ENCODE measurements around the gene DMD. TPM values are rescaled to one million over a fixed set of nuclear protein-coding genes. Genes with fewer than 3 reads are reported as not detected.
A peak's percentile ranks its signal among the peaks of the same experiment; 100 is the strongest.

Gene DMD
- total and polyA plus RNA-seq, 5 experiments from 2014 or later, result 0.26 to 0.91 TPM; not detected in 3

DNA sequence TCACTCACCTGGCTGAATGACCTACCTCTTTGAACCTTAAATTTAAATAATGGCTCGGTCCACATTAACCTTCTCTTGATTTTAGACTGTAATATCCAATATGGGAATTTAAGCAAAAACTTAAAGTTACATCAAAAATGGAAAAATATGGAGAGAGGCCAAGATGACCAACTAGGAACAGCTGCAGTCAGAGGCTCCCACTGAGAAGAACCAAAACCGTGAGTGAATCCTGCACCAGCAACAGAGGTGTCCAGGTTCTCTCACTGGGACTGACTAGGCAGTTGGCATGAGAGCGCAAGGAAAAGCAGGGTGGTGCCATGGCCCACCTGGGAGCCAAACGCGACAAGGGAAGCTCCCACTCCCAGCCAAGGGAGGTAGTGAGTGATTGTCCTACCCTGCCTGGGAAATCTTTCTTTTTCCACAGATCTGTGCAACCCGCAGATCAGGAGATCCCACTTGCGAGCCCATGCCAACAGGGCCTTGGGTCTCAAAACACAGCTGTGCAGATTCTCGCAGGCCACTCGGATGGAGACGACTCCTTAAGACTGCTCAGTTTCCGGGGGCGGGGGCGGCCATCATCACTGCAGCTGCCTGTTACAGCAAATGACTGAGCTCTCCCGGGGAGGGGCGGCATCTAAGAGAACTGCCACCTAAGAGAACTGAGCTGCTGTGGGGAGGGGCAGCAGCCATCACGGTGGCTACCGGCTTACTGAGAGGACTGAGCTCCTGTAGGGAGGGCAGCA is 343.4 kb downstream of the DMD start:
- H3K27ac Mint-ChIP-seq, result no peak overlapping the region
- H3K4me1 Mint-ChIP-seq, result no peaks in the 10 kb centered on the region
- no peak for ATAC-seq
- peak in 1 of 10 donors; percentile 0 for DNase-seq
- no peaks in the 10 kb centered on the region for H3K27me3 Mint-ChIP-seq
- no peaks in the 10 kb centered on the region for H3K36me3 Mint-ChIP-seq
- POLR2A ChIA-PET, result no interaction called here
- H3K4me3 Mint-ChIP-seq, result no peak overlapping the region
- peaks cover 0 to 10% (median 3%) of the 10 kb centered on the region in 9 donors for H3K9me3 Mint-ChIP-seq

DNA sequence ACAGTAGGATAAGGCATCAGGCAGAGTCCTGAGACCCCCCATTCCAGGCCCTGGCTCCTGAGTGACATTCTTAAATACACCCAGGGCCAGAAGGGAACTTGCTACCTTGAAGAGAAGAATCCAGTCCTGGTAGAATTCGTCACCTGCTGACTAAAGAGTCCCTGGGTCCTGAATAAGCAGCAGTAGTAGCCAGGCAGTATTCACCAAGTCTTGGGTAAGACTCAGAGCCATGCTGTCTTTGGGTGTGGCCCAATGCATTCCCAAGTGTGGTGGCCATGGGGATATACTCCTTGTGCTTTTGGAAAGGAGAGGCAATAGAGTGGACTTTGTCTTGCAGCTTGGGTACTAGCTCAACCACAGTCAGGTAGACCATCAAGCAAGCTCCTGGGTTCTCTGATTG is 359.1 kb downstream of the DMD start:
- DNase-seq, result no peak
- Mint-ChIP-seq H3K27me3 (no peaks in the 10 kb centered on the region), H3K4me3 (no peak overlapping the region), H3K36me3 (no peaks in the 10 kb centered on the region), H3K9me3 (peaks cover 0 to 30% (median 2%) of the 10 kb centered on the region in 9 donors), H3K27ac (no peak overlapping the region), H3K4me1 (no peaks in the 10 kb centered on the region)
- ATAC-seq, result no peak
- POLR2A ChIA-PET, result no interaction called here

DNA sequence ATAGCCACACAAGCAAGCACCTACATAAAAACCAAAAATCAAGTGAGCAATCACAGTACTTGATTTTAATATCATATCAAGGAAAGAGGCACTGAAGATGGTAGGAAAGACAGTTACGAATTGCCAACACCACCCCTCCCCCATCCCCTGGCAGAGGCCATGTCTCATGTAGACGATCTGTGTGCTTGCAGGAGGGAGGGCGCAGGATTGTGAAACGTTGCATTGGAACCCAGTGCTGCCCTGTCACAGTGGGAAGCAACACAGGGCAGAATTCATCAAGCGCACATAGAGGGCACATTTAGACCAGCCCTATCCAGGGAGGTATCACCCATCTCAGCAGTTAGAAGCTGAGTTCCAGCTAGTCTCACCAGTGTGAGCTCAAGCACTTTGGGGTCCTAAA is 359.8 kb downstream of the DMD start:
- Mint-ChIP-seq H3K27me3 (no peaks in the 10 kb centered on the region), H3K27ac (no peak overlapping the region), H3K4me3 (no peak overlapping the region), H3K9me3 (peaks cover 0 to 28% (median 2%) of the 10 kb centered on the region in 9 donors), H3K4me1 (no peaks in the 10 kb centered on the region), H3K36me3 (no peaks in the 10 kb centered on the region)
- DNase-seq (no peak), ATAC-seq (no peak)
- POLR2A ChIA-PET, result no interaction called here

DNA sequence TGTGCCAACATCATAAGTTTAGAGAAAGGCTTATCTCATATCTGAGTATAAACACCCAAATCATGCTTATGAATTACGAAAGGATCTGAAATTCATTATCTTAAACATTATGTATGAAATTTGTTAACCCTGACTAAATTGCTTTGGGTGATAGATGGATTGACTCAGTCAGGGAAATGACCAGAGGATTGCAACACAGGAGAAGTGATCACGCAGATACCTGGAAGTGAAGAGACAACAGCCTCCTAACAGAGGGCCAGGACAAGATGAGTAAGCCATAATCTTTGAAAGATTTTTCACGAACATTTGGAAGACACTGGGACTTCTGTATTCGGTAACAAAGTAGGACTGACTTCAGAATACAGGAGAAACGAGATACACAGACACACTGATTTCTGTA is 363.4 kb downstream of the DMD start:
- ATAC-seq (no peak), DNase-seq (no peak)
- POLR2A ChIA-PET, result no interaction called here
- Mint-ChIP-seq H3K4me3 (no peak overlapping the region), H3K9me3 (peaks cover 0 to 11% (median 1%) of the 10 kb centered on the region in 9 donors), H3K27me3 (no peaks in the 10 kb centered on the region), H3K36me3 (no peaks in the 10 kb centered on the region), H3K4me1 (no peaks in the 10 kb centered on the region), H3K27ac (no peak overlapping the region)

DNA sequence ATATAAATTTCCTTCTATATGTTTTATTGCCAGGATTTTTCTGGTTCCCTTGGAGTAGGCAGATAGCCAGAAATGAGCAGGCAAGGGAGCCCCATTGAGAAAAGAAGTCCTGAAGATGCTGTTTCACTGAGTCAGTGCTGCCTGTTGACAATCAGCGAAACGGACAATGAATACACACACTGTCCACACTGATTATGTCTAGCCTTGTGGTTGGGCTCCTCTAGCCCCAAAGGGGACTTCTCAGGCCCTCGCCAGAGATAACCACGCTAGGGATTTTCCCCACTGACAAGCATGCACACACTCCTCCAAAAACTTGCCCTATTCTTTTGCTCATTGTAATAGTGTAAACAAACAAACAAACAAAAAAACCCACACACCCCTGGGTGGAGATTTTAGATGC is 369.3 kb downstream of the DMD start:
- Mint-ChIP-seq H3K4me1 (peaks cover 0 to 1% (median 0%) of the 10 kb centered on the region in 4 donors), H3K4me3 (no peak overlapping the region), H3K36me3 (no peaks in the 10 kb centered on the region), H3K27ac (no peak overlapping the region), H3K27me3 (no peaks in the 10 kb centered on the region), H3K9me3 (peaks cover 0 to 18% (median 1%) of the 10 kb centered on the region in 9 donors)
- POLR2A ChIA-PET, result no interaction called here
- no peak for ATAC-seq
- no peak for DNase-seq

DNA sequence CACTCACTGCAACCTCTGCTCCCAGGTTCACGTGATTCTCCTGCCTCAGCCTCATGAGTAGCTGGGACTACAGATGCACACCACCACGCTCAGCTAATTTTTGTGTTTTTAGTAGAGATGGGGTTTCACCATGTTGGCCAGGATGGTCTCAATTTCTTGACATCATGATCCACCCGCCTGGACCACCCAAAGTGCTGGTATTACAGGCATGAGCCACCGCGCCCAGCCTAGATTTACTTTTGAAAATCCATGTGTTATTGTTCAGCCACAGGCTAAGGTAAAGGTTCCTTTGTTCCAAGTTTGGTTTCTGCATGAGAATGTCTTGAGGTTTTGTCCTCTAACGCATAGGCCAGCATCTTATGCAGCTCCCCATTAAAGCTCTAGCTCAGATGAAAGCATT is 371.6 kb downstream of the DMD start:
- POLR2A ChIA-PET, result no interaction called here
- DNase-seq, result no peak
- Mint-ChIP-seq H3K9me3 (peaks cover 0 to 14% (median 2%) of the 10 kb centered on the region in 9 donors), H3K4me3 (no peak overlapping the region), H3K27ac (no peak overlapping the region), H3K4me1 (peaks cover 0 to 1% (median 0%) of the 10 kb centered on the region in 4 donors), H3K36me3 (no peaks in the 10 kb centered on the region), H3K27me3 (no peaks in the 10 kb centered on the region)
- ATAC-seq, result no peak

DNA sequence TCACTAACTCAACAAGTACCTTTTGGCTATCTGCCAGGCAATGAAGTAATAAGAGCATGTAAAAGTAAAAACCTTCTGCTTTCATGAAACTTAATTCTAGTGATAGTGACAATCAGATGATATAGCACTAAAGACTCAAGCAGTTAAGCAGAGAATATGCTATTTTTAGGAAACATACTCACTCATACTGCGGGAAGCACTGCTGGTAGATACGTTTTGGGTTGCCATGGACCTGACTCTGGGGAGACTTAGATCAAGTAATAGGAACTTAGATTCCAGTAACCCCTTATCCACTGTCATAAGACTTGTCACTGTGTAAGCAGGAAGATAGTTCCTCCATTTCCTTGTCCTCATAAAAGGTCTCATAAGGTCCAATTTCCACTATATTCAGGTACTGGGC is 386.3 kb downstream of the DMD start:
- H3K27ac Mint-ChIP-seq, result no peak overlapping the region
- peaks cover 0 to 6% (median 0%) of the 10 kb centered on the region in 9 donors for H3K9me3 Mint-ChIP-seq
- no peak for DNase-seq
- POLR2A ChIA-PET, result no interaction called here
- no peak overlapping the region for H3K4me3 Mint-ChIP-seq
- H3K36me3 Mint-ChIP-seq, result no peaks in the 10 kb centered on the region
- no peak for ATAC-seq
- no peaks in the 10 kb centered on the region for H3K27me3 Mint-ChIP-seq
- no peaks in the 10 kb centered on the region for H3K4me1 Mint-ChIP-seq

DNA sequence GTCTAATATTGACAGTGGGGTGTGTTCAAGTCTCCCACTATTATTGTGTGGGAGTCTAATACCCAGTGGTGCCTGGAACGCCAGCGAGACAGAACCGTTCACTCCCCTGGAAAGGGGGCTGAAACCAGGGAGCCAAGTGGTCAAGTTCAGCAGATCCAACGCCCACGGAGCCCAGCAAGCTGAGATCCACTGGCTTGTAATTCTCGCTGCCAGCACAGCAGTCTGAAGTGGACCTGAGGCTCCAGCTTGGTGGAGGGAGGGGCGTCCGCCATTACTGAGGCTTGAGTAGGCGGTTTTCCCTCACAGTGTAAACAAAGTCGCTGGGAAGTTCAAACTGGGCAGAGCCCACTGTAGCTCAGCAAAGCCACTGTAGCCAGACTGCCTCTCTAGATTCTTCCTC is 407.3 kb downstream of the DMD start:
- POLR2A ChIA-PET, result no interaction called here
- no peak overlapping the region for H3K27ac Mint-ChIP-seq
- ATAC-seq (no peak), DNase-seq (no peak)
- no peaks in the 10 kb centered on the region for H3K27me3 Mint-ChIP-seq
- peaks cover 0 to 22% (median 5%) of the 10 kb centered on the region in 9 donors for H3K9me3 Mint-ChIP-seq
- H3K36me3 Mint-ChIP-seq, result peaks cover 0 to 5% (median 0%) of the 10 kb centered on the region in 3 donors
- no peak overlapping the region for H3K4me3 Mint-ChIP-seq
- no peaks in the 10 kb centered on the region for H3K4me1 Mint-ChIP-seq

DNA sequence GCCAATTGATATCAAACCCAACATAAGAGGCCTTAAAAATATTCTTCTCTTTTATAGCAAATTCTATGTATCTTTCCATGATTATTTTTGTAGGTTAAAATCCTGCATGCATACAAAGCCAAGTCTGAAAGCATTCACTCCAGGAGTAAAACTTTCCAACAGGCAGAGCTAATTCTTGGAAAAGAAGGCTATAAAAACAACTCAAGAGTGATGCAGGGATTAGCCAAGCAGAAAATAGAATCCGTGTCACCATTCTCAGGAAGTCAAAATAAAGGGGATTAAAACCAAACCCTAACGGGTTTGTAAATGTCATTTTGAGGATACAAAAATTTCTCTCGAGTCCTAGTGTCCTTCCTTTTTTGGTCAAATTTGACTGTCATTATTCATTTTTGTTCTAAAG is 412.4 kb downstream of the DMD start:
- H3K27me3 Mint-ChIP-seq, result no peaks in the 10 kb centered on the region
- H3K9me3 Mint-ChIP-seq, result peaks cover 0 to 22% (median 2%) of the 10 kb centered on the region in 9 donors
- peaks cover 0 to 5% (median 0%) of the 10 kb centered on the region in 3 donors for H3K36me3 Mint-ChIP-seq
- POLR2A ChIA-PET, result no interaction called here
- no peaks in the 10 kb centered on the region for H3K4me1 Mint-ChIP-seq
- no peak overlapping the region for H3K4me3 Mint-ChIP-seq
- ATAC-seq (no peak), DNase-seq (no peak)
- H3K27ac Mint-ChIP-seq, result no peak overlapping the region

DNA sequence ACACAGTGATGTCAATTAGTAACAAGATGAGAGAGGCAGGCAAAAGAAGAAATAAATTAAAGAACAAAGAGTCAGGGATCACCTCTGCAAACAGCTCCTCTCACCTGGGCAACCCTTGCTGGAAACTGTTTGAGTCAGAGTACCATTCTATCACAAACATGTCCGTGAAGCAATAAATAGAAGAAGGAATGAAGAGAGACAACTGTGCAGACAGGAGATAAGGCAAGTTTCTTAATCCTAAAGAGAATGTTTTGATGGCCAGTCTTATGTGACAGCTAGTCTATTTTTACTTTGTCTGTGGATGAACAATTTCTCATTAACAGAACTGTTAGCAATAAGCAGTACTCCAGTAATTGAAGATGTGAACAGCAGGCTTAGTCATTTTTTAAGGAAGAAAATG is 422.4 kb downstream of the DMD start:
- DNase-seq (no peak), ATAC-seq (no peak)
- H3K4me3 Mint-ChIP-seq, result no peak overlapping the region
- H3K27ac Mint-ChIP-seq, result no peak overlapping the region
- POLR2A ChIA-PET, result no interaction called here
- H3K36me3 Mint-ChIP-seq, result no peaks in the 10 kb centered on the region
- H3K9me3 Mint-ChIP-seq, result peaks cover 0 to 2% (median 0%) of the 10 kb centered on the region in 9 donors
- H3K27me3 Mint-ChIP-seq, result no peaks in the 10 kb centered on the region
- H3K4me1 Mint-ChIP-seq, result no peaks in the 10 kb centered on the region

DNA sequence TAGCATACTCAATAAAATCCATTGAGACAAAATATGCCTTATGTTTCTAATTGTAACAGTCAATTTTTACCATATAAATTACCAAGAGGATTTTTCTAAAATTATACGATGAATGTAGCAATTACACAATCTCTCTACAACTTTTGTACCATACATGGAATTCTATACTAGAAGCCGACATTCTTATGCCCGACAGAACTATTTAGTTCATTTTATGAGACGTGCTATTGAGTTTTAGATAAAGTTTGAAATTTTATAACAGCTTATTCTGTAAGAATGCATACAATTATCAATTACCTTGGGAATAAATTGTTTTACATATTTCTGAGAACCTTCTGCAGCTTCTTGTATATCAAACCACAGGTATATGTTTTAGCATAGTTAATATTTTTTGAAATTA is 431.2 kb downstream of the DMD start:
- Mint-ChIP-seq H3K9me3 (peaks cover 0 to 4% (median 0%) of the 10 kb centered on the region in 9 donors), H3K27me3 (no peaks in the 10 kb centered on the region), H3K27ac (no peak overlapping the region), H3K36me3 (no peaks in the 10 kb centered on the region), H3K4me1 (no peaks in the 10 kb centered on the region), H3K4me3 (no peak overlapping the region)
- ATAC-seq (no peak), DNase-seq (no peak)
- POLR2A ChIA-PET, result no interaction called here

DNA sequence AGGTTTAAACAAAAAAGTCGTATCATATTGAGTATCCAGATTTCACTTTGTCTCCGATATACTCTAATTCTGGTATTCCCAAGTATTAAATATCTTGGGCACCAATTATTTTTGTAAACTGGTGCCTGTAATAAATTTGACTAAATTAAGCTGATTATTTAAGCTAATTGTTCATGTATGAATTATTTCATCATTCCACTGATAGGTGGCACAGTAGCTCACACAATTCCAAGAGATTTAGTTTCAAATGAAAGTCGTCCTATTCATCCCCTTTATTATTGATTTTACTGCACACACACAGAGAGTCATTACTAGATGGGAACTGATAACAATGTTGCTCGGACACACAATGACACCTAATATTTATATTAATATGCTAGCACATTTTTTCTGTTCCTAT is 432.4 kb downstream of the DMD start:
- no peaks in the 10 kb centered on the region for H3K27me3 Mint-ChIP-seq
- H3K9me3 Mint-ChIP-seq, result peaks cover 0 to 4% (median 0%) of the 10 kb centered on the region in 9 donors
- no peaks in the 10 kb centered on the region for H3K4me1 Mint-ChIP-seq
- H3K27ac Mint-ChIP-seq, result no peak overlapping the region
- DNase-seq, result no peak
- no peaks in the 10 kb centered on the region for H3K36me3 Mint-ChIP-seq
- ATAC-seq, result no peak
- no peak overlapping the region for H3K4me3 Mint-ChIP-seq
- POLR2A ChIA-PET, result no interaction called here

DNA sequence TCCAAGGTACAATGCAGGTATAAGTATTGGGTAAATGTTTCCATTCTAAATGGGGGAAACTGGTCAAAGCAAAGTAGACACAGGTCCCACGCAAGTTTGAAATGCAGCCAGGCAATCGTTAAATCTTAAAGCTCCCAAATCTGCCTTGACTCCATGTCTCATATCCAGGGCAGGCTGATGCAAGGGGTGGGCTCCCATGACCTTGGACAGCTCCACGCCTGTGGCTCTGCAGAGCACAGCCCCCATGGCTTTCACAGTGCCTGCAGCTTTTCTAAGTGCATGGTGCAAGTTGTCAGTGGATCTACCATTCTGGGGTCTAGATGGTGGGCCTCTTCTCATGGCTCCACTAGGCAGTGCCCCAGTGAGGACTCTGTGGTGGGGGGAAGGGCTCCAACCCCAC is 436.4 kb downstream of the DMD start:
- H3K36me3 Mint-ChIP-seq, result no peaks in the 10 kb centered on the region
- POLR2A ChIA-PET, result no interaction called here
- DNase-seq (no peak), ATAC-seq (no peak)
- H3K27ac Mint-ChIP-seq, result no peak overlapping the region
- H3K4me3 Mint-ChIP-seq, result no peak overlapping the region
- no peaks in the 10 kb centered on the region for H3K27me3 Mint-ChIP-seq
- H3K9me3 Mint-ChIP-seq, result peaks cover 0 to 5% (median 0%) of the 10 kb centered on the region in 9 donors
- no peaks in the 10 kb centered on the region for H3K4me1 Mint-ChIP-seq

DNA sequence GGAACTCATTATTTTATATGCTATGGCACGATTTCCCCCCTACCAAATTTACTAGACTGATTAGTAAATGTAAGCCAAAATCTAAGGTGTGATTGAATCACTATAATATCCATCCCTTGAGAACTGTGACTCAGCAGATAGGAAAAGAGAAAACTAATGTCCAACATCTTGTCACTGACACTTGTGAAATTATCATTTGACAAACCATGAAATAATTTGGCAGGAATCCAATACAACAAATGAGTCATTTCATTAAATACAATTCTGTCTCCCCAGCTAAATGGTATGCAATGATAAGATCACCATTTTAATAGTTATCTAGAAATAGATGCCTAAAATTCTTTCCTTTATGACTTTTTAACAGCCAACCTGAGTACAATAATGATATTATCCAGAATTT is 462.3 kb downstream of the DMD start:
- peaks cover 0 to 12% (median 5%) of the 10 kb centered on the region in 9 donors for H3K9me3 Mint-ChIP-seq
- no peaks in the 10 kb centered on the region for H3K36me3 Mint-ChIP-seq
- POLR2A ChIA-PET, result no interaction called here
- no peaks in the 10 kb centered on the region for H3K4me1 Mint-ChIP-seq
- DNase-seq (no peak), ATAC-seq (no peak)
- no peaks in the 10 kb centered on the region for H3K27me3 Mint-ChIP-seq
- H3K4me3 Mint-ChIP-seq, result no peak overlapping the region
- H3K27ac Mint-ChIP-seq, result no peak overlapping the region

Measured in naive thymus-derived CD8-positive, alpha-beta T cell (primary cell).